NT2/D1 (cell line): Measurements from ENCODE around the gene NDUFAF3.

Experiments used
- DNase-seq: peaks from one replicate; pipeline ENCODE4 v3.0.0-alpha.2; 2011; ENCODE audit warnings: low read depth, low spot score
- H3K27me3 ChIP-seq: 2 replicates; pipeline ENCODE4 v1.6.0; 2011; ENCODE audit warnings: mild to moderate bottlenecking; ENCODE audit not compliant: insufficient read length, insufficient read depth
- H3K36me3 ChIP-seq: 2 replicates; pipeline ENCODE4 v1.6.1; 2011; ENCODE audit warnings: mild to moderate bottlenecking, low read length, mixed read lengths; ENCODE audit not compliant: insufficient read depth, insufficient read length
- H3K4me1 ChIP-seq: 2 replicates; pipeline ENCODE4 v1.5.1; 2011; ENCODE audit not compliant: insufficient read depth, insufficient read length
- H3K4me3 ChIP-seq: 2 replicates; pipeline ENCODE4 v1.5.1; 2011; ENCODE audit warnings: low read depth; ENCODE audit not compliant: insufficient read length
- H3K9ac ChIP-seq: 2 replicates; pipeline ENCODE4 v1.6.0; 2011; ENCODE audit warnings: low read depth; ENCODE audit not compliant: insufficient read length
- H3K9me3 ChIP-seq: 2 replicates; pipeline ENCODE4 v1.5.1; 2011; ENCODE audit warnings: mild to moderate bottlenecking, low read length; ENCODE audit not compliant: insufficient read depth
- SUZ12 ChIP-seq: IDR thresholded peaks from 2 replicates; pipeline ENCODE4 v1.6.1; 2011; ENCODE audit not compliant: insufficient read length, insufficient read depth; ENCODE audit errors: extremely low read depth
- YY1 ChIP-seq: IDR thresholded peaks from 2 replicates; pipeline ENCODE4 v1.6.1; 2011; ENCODE audit not compliant: insufficient read length, insufficient read depth
- ZNF274 ChIP-seq: IDR thresholded peaks from 2 replicates; pipeline ENCODE4 v1.6.1; 2011; ENCODE audit warnings: mild to moderate bottlenecking, low read depth, low read length

The NDUFAF3 gene

GRCh38 chr3:49017229-49017970, 4.5 kb upstream of the NDUFAF3 start:
- Histone ChIP-seq H3K9ac (peak overlapping the region; percentile 91), H3K4me1 (peaks cover 23% of the 10 kb centered on the region), H3K36me3 (peaks cover 47% of the 10 kb centered on the region), H3K4me3 (peak overlapping the region; percentile 81), H3K9me3 (no peaks in the 10 kb centered on the region), H3K27me3 (no peaks in the 10 kb centered on the region)
- DNase-seq: no peak
- TF ChIP-seq ZNF274 (no peak), SUZ12 (no peak), YY1 (no peak)

DNA sequence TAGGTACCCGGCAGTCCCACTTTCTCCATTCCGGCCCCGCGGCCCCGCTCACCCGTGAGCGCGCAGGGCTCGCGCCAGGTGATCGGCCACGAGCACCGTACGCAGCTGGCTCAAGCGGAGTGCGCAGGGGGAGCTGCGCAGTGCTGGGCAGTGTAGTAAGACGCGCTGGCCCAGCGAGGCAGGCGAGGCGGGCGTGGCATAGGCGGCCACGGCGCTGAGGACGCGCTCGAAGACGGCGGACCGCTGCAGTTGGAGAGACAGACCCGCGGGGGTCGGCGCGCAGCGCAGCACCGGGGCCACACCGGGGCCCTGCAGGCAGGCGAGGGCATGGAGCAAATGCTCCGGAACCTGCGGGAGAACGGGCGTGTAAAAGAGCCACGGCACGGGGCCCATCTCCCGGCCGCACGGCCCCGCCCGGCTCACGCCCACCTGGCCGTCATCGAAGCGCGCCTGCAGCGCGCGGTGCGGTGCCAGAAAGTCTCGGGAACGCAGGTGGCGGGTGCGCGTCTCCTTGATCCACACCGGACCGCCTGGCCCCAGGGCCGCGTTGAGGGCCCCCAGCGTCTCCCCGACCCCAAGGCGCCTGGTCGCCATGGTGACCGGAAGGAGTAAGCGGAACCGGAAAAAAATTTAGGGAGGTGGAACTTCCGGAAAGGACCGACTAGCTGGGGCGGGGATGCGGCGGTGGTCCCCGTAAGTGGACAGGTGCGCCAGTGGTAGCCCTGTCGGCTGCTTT, 3.8 kb upstream of the NDUFAF3 start, which contains the start of gene DALRD3:
Gene DALRD3 (minus strand): TSS at position 610 of the 736 bp plus-strand sequence. CDS start 16 bp downstream, at position 594.
- Histone ChIP-seq H3K9me3 (no peaks in the 10 kb centered on the region), H3K4me3 (peak within 1 kb of the TSS; percentile 81), H3K4me1 (peaks cover 20% of the 10 kb centered on the region), H3K27me3 (no peaks in the 10 kb centered on the region), H3K36me3 (peaks cover 45% of the 10 kb centered on the region), H3K9ac (peak within 1 kb of the TSS; percentile 91)
- TF ChIP-seq ZNF274: no peak
- TF ChIP-seq YY1: no peak
- no peak for TF ChIP-seq SUZ12
- no peak for DNase-seq

- H3K9me3 ChIP-seq: no peaks in the 10 kb centered on the region
- H3K4me1 ChIP-seq: peaks cover 14% of the 10 kb centered on the region
- peak overlapping the region; percentile 81 for H3K4me3 ChIP-seq
- no peaks in the 10 kb centered on the region for H3K27me3 ChIP-seq
- TF ChIP-seq ZNF274 (no peak), YY1 (no peak), SUZ12 (no peak)
- DNase-seq: no peak
- peak overlapping the region; percentile 91 for H3K9ac ChIP-seq
- H3K36me3 ChIP-seq: peaks cover 45% of the 10 kb centered on the region
Measured at GRCh38 chr3:49018707-49019006, 3.3 kb upstream of the NDUFAF3 start.

- DNase-seq: no peak
- H3K36me3 ChIP-seq: peaks cover 45% of the 10 kb centered on the region
- peaks cover 8% of the 10 kb centered on the region for H3K4me1 ChIP-seq
Measured at GRCh38 chr3:49019941-49020329, 2.0 kb upstream of the NDUFAF3 start.

DNA sequence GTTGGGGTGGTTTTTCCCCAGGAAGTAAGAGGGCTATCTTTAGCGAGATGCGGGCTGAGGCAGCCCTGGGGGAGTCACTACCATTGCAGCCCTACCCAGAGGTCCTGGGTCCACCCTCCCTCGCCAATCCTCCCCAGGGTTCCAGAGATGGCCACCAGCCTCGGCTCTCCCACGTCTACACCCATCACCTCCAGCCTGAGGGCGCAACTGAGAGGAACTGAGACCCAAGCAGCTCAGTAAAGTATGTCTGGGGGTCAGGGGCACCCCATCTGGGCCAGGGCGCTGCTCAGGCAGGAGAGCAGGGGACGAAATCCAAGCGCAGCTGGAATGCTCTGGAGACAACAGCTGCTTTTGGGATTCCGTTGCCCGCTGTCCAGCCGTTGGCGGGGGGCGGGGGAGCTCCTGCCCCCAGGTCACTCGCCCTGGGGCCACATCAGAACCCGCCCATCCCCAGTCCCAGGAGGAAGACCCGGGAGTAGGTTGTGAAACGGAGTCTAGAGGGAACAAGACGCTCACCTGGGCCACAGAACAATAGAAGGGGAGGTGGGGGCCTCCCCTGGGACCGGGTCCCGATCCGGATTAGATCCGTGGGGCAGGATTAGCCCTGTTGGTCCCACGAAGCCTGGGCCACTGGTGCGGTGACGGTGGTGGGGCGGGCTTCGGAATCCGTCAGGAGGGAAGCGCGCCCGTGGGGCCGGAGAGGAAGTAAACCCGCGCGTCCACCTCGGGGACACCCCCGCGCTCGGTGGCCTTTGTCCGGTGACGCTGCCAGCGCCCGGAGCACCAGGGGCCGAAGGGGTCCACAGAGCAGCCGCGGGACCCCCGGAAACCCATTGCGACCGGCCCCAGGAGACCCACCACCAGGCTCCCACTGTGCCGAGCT, 1.4 kb upstream of the NDUFAF3 start:
- Histone ChIP-seq H3K9ac (peak overlapping the region; percentile 97), H3K9me3 (no peaks in the 10 kb centered on the region), H3K4me3 (peak overlapping the region; percentile 100), H3K4me1 (peaks cover 12% of the 10 kb centered on the region), H3K36me3 (peaks cover 45% of the 10 kb centered on the region), H3K27me3 (no peaks in the 10 kb centered on the region)
- no peak for TF ChIP-seq YY1
- DNase-seq: no peak

More at GRCh38 chr3:49019941-49020329, 2.0 kb upstream of the NDUFAF3 start:
- Histone ChIP-seq H3K9me3 (no peaks in the 10 kb centered on the region), H3K27me3 (no peaks in the 10 kb centered on the region), H3K4me3 (peak overlapping the region; percentile 100), H3K9ac (peak overlapping the region; percentile 97)
- TF ChIP-seq ZNF274 (no peak), SUZ12 (no peak), YY1 (no peak)

DNA sequence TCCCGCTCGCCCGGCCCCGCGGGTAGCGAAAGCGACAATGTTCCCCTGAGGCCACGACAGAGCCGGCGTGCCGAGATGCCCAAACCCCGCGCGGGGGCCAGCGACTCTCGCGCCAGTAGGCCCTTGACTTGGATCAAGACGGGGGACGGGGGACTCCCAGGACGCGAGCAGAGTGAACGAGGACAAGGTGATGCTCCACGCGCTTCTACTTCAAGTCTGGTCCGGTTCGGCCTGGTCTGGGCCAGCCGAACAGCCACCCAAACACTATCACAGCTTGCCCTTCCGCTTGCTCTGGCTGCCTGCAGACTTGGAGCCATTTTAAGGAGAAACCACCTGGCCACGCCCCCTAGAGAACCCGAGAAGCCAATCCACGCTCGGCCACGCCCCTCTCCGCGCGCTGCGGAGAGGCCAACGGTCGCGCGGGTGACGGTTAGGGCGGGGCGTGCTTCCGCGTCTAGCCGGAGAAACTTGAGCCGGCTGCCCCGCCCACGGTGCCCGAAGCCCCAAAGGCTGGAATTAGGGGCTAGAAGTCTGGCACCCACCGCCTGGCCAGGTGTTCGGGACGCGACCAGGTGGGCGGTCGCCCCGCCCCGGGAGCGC, 608 bp upstream of the NDUFAF3 start:
- peak overlapping the region; percentile 99 for H3K9ac ChIP-seq
- DNase-seq: peak; percentile 92
- peaks cover 13% of the 10 kb centered on the region for H3K4me1 ChIP-seq
- peak overlapping the region; percentile 100 for H3K4me3 ChIP-seq
- no peaks in the 10 kb centered on the region for H3K27me3 ChIP-seq
- no peaks in the 10 kb centered on the region for H3K9me3 ChIP-seq
- peaks cover 45% of the 10 kb centered on the region for H3K36me3 ChIP-seq
- TF ChIP-seq YY1: no peak
- TF ChIP-seq SUZ12: no peak
- TF ChIP-seq ZNF274: no peak
